OCI-LY3 (cell line): ENCODE results near the gene PAK5.

Experiments used
- CTCF ChIP-seq: fragments of 200-600, 300-600 bp; sonication (generic); IDR thresholded peaks from 2 replicates; pipeline ENCODE4 v1.5.1; 2014; ENCODE audit warnings: antibody characterized with exemption, low read length, low read depth
- EZH2phosphoT487 ChIP-seq: fragments of 200-600 bp; shearing (Covaris generic); IDR thresholded peaks from 2 replicates; pipeline ENCODE4 v1.6.1; 2018; ENCODE audit warnings: antibody characterized with exemption, mixed run types, low read depth

- no peak for TF ChIP-seq CTCF
- TF ChIP-seq EZH2phosphoT487, result no peak
Measured at GRCh38 chr20:9807136-9807535, 31.7 kb downstream of the PAK5 start.
